B cell (primary cell): Measurements from ENCODE around the gene SORL1-AS1.

ENCODE experiments used
- ATAC-seq: fragments of 200-7000 bp; cut with Tn5 transposase; one replicate; pipeline ENCODE4 v1.10.0; 2021; ENCODE audit warnings: low read depth, mild to moderate bottlenecking, moderate number of reproducible peaks, moderate library complexity
- CTCF ChIA-PET: fragments of 350-600 bp; sonication (Branson Sonifier 250); formaldehyde crosslinking; loops from one replicate; lab custom pipeline; 2021; ENCODE audit warnings: antibody characterized with exemption, inconsistent platforms; lab: Charles Lee
- POLR2A ChIA-PET: fragments of 350-600 bp; sonication (Branson Sonifier 250); formaldehyde crosslinking; loops from one replicate; lab custom pipeline; 2021; ENCODE audit warnings: antibody characterized with exemption; lab: Charles Lee
- DNase-seq: peaks from one replicate; pipeline ENCODE4 v3.0.0; 2013
- H2AFZ ChIP-seq: 2 replicates; pipeline ENCODE4 v1.6.1; 2012; ENCODE audit warnings: mild to moderate bottlenecking, low read depth, low read length; ENCODE audit not compliant: insufficient read depth, poor library complexity, severe bottlenecking
- H3K27ac ChIP-seq, 2 donors: 1 replicate in 1 of 2; 2 replicates in 1 of 2; pipeline ENCODE4 v1.5.1; 2012 to 2013; ENCODE audit warnings: low read length in 2 of 2, mild to moderate bottlenecking in 2 of 2, moderate library complexity in 1 of 2
- H3K27me3 ChIP-seq, 4 experiments: fragments of 200-600 bp in 1 of 4; sonication (generic) in 1 of 4; replicated peaks in 1 of 4; 1 replicate in 2 of 4; 2 replicates in 2 of 4; pipeline versions ENCODE4 v1.6.1 to v1.7.0; 2013 to 2016; ENCODE audit warnings: low read length in 3 of 4, mild to moderate bottlenecking in 2 of 4, mixed read lengths in 1 of 4, moderate library complexity in 1 of 4; ENCODE audit not compliant: insufficient read depth in 4 of 4, control insufficient read depth in 3 of 4; ENCODE audit errors: control extremely low read depth in 1 of 4
- H3K36me3 ChIP-seq, 2 experiments: replicated peaks in 1 of 2; 1 replicate in 1 of 2; 2 replicates in 1 of 2; pipeline versions ENCODE4 v1.6.1 to v1.7.1; 2013; ENCODE audit warnings: low read length in 1 of 2; ENCODE audit not compliant: insufficient read depth in 2 of 2, control insufficient read depth in 1 of 2; ENCODE audit errors: control extremely low read depth in 1 of 2, extremely low read depth in 1 of 2
- H3K4me1 ChIP-seq, 2 donors: fragments of 200-600 bp in 1 of 2; sonication (generic) in 1 of 2; 1 replicate in 1 of 2; 2 replicates in 1 of 2; pipeline versions ENCODE4 v1.5.1 to v1.6.1; 2013 to 2017; ENCODE audit warnings: low read length in 2 of 2; ENCODE audit not compliant: control insufficient read depth in 2 of 2, insufficient read depth in 2 of 2
- H3K4me2 ChIP-seq: replicated peaks from 2 replicates; pipeline ENCODE3; 2012; ENCODE audit warnings: mild to moderate bottlenecking, low read depth, low read length; ENCODE audit not compliant: poor library complexity, severe bottlenecking
- H3K4me3 ChIP-seq, 5 experiments: fragments of 200-600 bp in 1 of 5; sonication (generic) in 1 of 5; 1 replicate in 3 of 5; 2 replicates in 2 of 5; pipeline versions ENCODE4 v1.5.1 to v1.7.0; 2011 to 2016; ENCODE audit warnings: low read length in 4 of 5, mild to moderate bottlenecking in 4 of 5, low read depth in 2 of 5, control low read depth in 1 of 5, moderate library complexity in 1 of 5; ENCODE audit not compliant: insufficient read depth in 1 of 5; ENCODE audit errors: control extremely low read depth in 1 of 5, extremely low read depth in 1 of 5
- H3K79me2 ChIP-seq: fragments of 200-600 bp; sonication (generic); one replicate; pipeline ENCODE4 v1.6.0; 2016; ENCODE audit warnings: low read length; ENCODE audit not compliant: control insufficient read depth, insufficient read depth
- H3K9ac ChIP-seq: fragments of 200-600 bp; sonication (generic); 2 replicates; pipeline ENCODE4 v1.6.1; 2017; ENCODE audit warnings: mild to moderate bottlenecking, low read length, moderate library complexity
- H3K9me3 ChIP-seq, 3 donors: one replicate each; pipeline versions ENCODE4 v1.6.1 to v1.7.1; 2013; ENCODE audit warnings: low read length in 2 of 3; ENCODE audit not compliant: control insufficient read depth in 2 of 3, insufficient read depth in 1 of 3; ENCODE audit errors: control extremely low read depth in 1 of 3
- H4K20me1 ChIP-seq: 2 replicates; pipeline ENCODE4 v1.6.0; 2012; ENCODE audit warnings: mild to moderate bottlenecking, low read length; ENCODE audit not compliant: insufficient read depth, control insufficient read depth, poor library complexity, severe bottlenecking
- H3K27ac Mint-ChIP-seq: one replicate; pipeline ENCODE4 v1.8.0; 2021; ENCODE audit warnings: mixed read lengths
- H3K27me3 Mint-ChIP-seq: one replicate; pipeline ENCODE4 v1.8.0; 2021; ENCODE audit warnings: mixed read lengths
- H3K4me1 Mint-ChIP-seq: one replicate; pipeline ENCODE4 v1.8.0; 2021; ENCODE audit warnings: mixed read lengths
- H3K4me3 Mint-ChIP-seq: one replicate; pipeline ENCODE4 v1.8.0; 2021; ENCODE audit warnings: mixed read lengths
- H3K9me3 Mint-ChIP-seq: one replicate; pipeline ENCODE4 v1.8.0; 2022; ENCODE audit warnings: mixed read lengths; ENCODE audit not compliant: insufficient read depth
- CTCF ChIP-seq: fragments of 200-600 bp; IDR thresholded peaks from one replicate; pipeline ENCODE4 v1.8.0; 2022; ENCODE audit warnings: antibody characterized with exemption, mild to moderate bottlenecking
- EZH2 ChIP-seq: IDR thresholded peaks from 2 replicates; pipeline ENCODE4 v1.6.1; 2012; ENCODE audit warnings: borderline replicate concordance, low read depth, mild to moderate bottlenecking, moderate library complexity, low read length; ENCODE audit not compliant: insufficient read depth, poor library complexity, severe bottlenecking
- WGBS: methylation state at CpG from one replicate; pipeline ENCODE4 v1.1.5; 2013; ENCODE audit warnings: missing lambda C conversion rate; ENCODE audit not compliant: insufficient coverage; 5-methylcytosine and 5-hydroxymethylcytosine counted together
- intact Hi-C: fragments of 100-400 bp; cut with micrococcal nuclease; formaldehyde crosslinking; loops from one replicate; pipeline ENCODE4 v1.10.0; 2022

Gene SORL1-AS1

GRCh38 chr11:121461843-121462242, 9.1 kb upstream of the SORL1-AS1 start:
- peak overlapping the region in 1 of 2 donors; percentile 6 for H3K27ac ChIP-seq
- Mint-ChIP-seq H3K27ac (peak overlapping the region; percentile 72), H3K27me3 (no peaks in the 10 kb centered on the region), H3K4me1 (peaks cover 81% of the 10 kb centered on the region), H3K4me3 (peak overlapping the region; percentile 49), H3K9me3 (no peaks in the 10 kb centered on the region)
- H2AFZ ChIP-seq: no peak overlapping the region
- peaks cover 53% of the 10 kb centered on the region for H3K79me2 ChIP-seq
- ATAC-seq (no peak), DNase-seq (no peak)
- no CpG with 5 or more reads among the region's 7 CpGs for WGBS
- peaks cover 10% of the 10 kb centered on the region for H4K20me1 ChIP-seq
- ChIA-PET CTCF (interaction anchor here (0.9 to 5.8 kb wide), 4 partner anchors 10 to 129 kb away, joined by 3 to 29 read pairs (median 6); partner anchors contain the start of genes SORL1 and SORL1-AS1), POLR2A (interaction anchor here (1.2 kb wide), 1 partner anchor 11 kb away, joined by 4 read pairs; no protein-coding TSS in a partner anchor)
- intact Hi-C loops: loop anchor here (5.0 kb wide), 1 partner anchor 35 kb away; no protein-coding TSS in a partner anchor
- no peak overlapping the region for H3K4me3 ChIP-seq
- no peaks in the 10 kb centered on the region for H3K36me3 ChIP-seq
- no peak overlapping the region for H3K9ac ChIP-seq
- H3K9me3 ChIP-seq: no peaks in the 10 kb centered on the region
- H3K27me3 ChIP-seq: no peaks in the 10 kb centered on the region
- H3K4me2 ChIP-seq: no peak overlapping the region
- TF ChIP-seq EZH2 (no peak), CTCF (no peak)
- peaks cover 40 to 56% of the 10 kb centered on the region in 2 donors for H3K4me1 ChIP-seq

DNA sequence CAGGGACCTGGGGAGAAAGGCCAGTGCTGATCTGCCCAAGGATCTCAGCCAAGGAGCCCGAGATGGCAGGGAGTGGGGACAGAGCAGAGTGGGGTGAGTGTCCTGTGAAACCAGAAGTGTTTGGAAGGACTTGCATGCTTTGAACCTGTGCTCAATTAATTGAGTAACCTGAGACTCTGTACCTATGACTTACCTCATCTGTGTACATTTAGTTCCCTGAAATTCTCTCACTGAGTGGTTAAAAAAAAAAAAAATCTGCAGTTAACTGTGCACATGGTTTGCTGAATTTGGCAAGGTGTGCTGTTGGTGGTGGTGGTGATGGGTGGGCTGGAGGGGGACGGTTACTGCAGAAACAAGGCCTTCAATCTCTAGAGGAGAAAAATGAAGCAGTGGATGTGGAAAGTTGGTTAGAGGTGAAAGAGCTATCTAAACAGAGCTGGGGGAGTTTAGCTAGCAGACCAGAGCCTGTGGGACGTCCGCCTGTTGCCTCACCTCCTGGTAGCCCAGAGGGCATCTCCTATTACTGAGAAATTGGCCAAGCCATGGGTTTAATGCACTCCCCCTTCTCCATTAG, 8.3 kb upstream of the SORL1-AS1 start:
- H3K4me3 ChIP-seq: no peak overlapping the region
- H3K36me3 ChIP-seq: no peaks in the 10 kb centered on the region
- H3K4me2 ChIP-seq: no peak overlapping the region
- H3K79me2 ChIP-seq: peaks cover 50% of the 10 kb centered on the region
- POLR2A ChIA-PET: interaction anchor here (0.7 to 1.2 kb wide), 2 partner anchors 9 to 10 kb away, joined by 4 read pairs; partner anchors contain the start of genes SORL1 and SORL1-AS1
- no peaks in the 10 kb centered on the region for H3K27me3 ChIP-seq
- CTCF ChIA-PET: interaction anchor here (0.9 to 5.8 kb wide), 4 partner anchors 9 to 54 kb away, joined by 3 to 29 read pairs (median 4); partner anchors contain the start of genes SORL1 and SORL1-AS1
- no peaks in the 10 kb centered on the region for H3K27me3 Mint-ChIP-seq
- WGBS: 89% methylated on average over 4 of the region's 4 CpGs
- DNase-seq: no peak
- no peaks in the 10 kb centered on the region for H3K9me3 Mint-ChIP-seq
- H2AFZ ChIP-seq: no peak overlapping the region
- peak overlapping the region in 1 of 2 donors; percentile 6 for H3K27ac ChIP-seq
- peaks cover 79% of the 10 kb centered on the region for H3K4me1 Mint-ChIP-seq
- H3K9me3 ChIP-seq: no peaks in the 10 kb centered on the region
- H3K4me1 ChIP-seq: peaks cover 33 to 48% of the 10 kb centered on the region in 2 donors
- peak overlapping the region; percentile 50 for H3K27ac Mint-ChIP-seq
- peak overlapping the region; percentile 15 for H3K4me3 Mint-ChIP-seq
- intact Hi-C loops: loop anchor here (5.0 kb wide), 1 partner anchor 34 kb away; no protein-coding TSS in a partner anchor
- no peak overlapping the region for H3K9ac ChIP-seq
- ATAC-seq: no peak
- TF ChIP-seq CTCF (no peak), EZH2 (no peak)
- peaks cover 4% of the 10 kb centered on the region for H4K20me1 ChIP-seq
